Kidney (tissue), 22 donors: ENCODE measurements around the gene SLC10A6. TPM values are rescaled to one million over a fixed set of nuclear protein-coding genes. Genes with fewer than 3 reads are reported as not detected.

Experiments used
- DNase-seq, 5 donors: peaks; one replicate each; pipeline ENCODE4 v3.0.0-alpha.2; 2013 to 2020
- FAIRE-seq: peaks from 2 replicates; lab custom pipeline; 2012; peaks lifted over from hg19 to GRCh38; lab: Jason Lieb, UNC
- H3K27ac ChIP-seq, 2 donors: one replicate each; pipeline ENCODE4 v1.7.0; 2013; ENCODE audit warnings: low read depth in 2 of 2, low read length in 2 of 2, inconsistent platforms in 1 of 2
- H3K27me3 ChIP-seq: one replicate; pipeline ENCODE4 v1.7.1; 2013; ENCODE audit warnings: low read length, inconsistent platforms; ENCODE audit not compliant: control insufficient read depth, insufficient read depth
- H3K36me3 ChIP-seq, 3 donors: one replicate each; pipeline versions ENCODE4 v1.7.0 to v1.7.1; 2013; ENCODE audit warnings: low read length in 3 of 3, control low read depth in 1 of 3, inconsistent platforms in 1 of 3; ENCODE audit not compliant: insufficient read depth in 3 of 3, control insufficient read depth in 2 of 3
- H3K4me1 ChIP-seq, 3 donors: one replicate each; pipeline versions ENCODE4 v1.7.0 to v1.7.1; 2013; ENCODE audit warnings: low read length in 3 of 3, inconsistent platforms in 1 of 3, low read depth in 1 of 3; ENCODE audit not compliant: control insufficient read depth in 2 of 3, insufficient read depth in 2 of 3
- H3K4me3 ChIP-seq, 3 donors: one replicate each; pipeline versions ENCODE4 v1.7.0 to v1.8.1; 2013; ENCODE audit warnings: low read length in 3 of 3, control low read depth in 1 of 3, inconsistent platforms in 1 of 3
- H3K9ac ChIP-seq, 3 donors: one replicate each; pipeline versions ENCODE4 v1.7.0 to v1.7.1; 2013; ENCODE audit warnings: low read length in 3 of 3, control low read depth in 1 of 3, inconsistent platforms in 1 of 3
- H3K9me3 ChIP-seq, 3 donors: one replicate each; pipeline versions ENCODE4 v1.7.0 to v1.7.1; 2013; ENCODE audit warnings: low read length in 3 of 3, control low read depth in 1 of 3, inconsistent platforms in 1 of 3; ENCODE audit not compliant: control insufficient read depth in 2 of 3, insufficient read depth in 1 of 3
- CTCF ChIP-seq: IDR thresholded peaks from 3 replicates; pipeline ENCODE4 v1.5.1; 2012; ENCODE audit warnings: mild to moderate bottlenecking, moderate library complexity, borderline replicate concordance; ENCODE audit not compliant: insufficient read depth; ENCODE audit errors: extremely low read depth
- intact Hi-C: fragments of 100-400 bp; cut with DNase I; formaldehyde crosslinking; loops from one replicate; pipeline ENCODE4 v1.11.1; 2022
- long read RNA-seq, 10 donors: library from polyadenylated mRNA in 1 of 10; unstranded in 1 of 10; transcript quantifications; one replicate each; pipeline ENCODE4 v2.0.0 and lab custom pipeline, GENCODE V29; 2021 to 2026
- polyA plus RNA-seq: library from polyadenylated mRNA; stranded (reverse); fragments of 350-450 nt; fragmentation: Illumina TruSeq; extraction: RNeasy Lipid Tissue Mini Kit (QIAGEN cat#74804); gene quantifications from one replicate; pipeline ENCODE4 v1.2.3, GENCODE V29; 2014; ENCODE audit warnings: low read depth, low replicate concordance; ENCODE audit not compliant: insufficient read depth
- total RNA-seq: library from RNA; stranded (reverse); fragmentation: NEBNext Ultra II Directional; extraction: Animal tissue kit (Norgen Biotek cat#: 25700); gene quantifications from one replicate; pipeline ENCODE4 v1.2.1, GENCODE V29; 2021
- donor health status: control.
- donor health status: control.
- donor health status: control.
- donor health status: control.
- donor health status: control.
- donor health status: DM: yes; HTN: yes; CAD: no.
- donor health status: Normal renal cell carcinoma (clear cell type).

The SLC10A6 gene
- 1.4 TPM for total RNA-seq
- polyA plus RNA-seq: not detected
- long read RNA-seq, donor 1: 0 reads
- long read RNA-seq, donor 2: 0 reads
- long read RNA-seq, donor 3: 0 reads
- long read RNA-seq, donor 4: 0 reads
- long read RNA-seq, donor 5: 0 reads
- long read RNA-seq, donor 6: 0 reads
- long read RNA-seq, donor 7: 0 reads
- long read RNA-seq, donor 8: 0 reads
- long read RNA-seq, donor 9: 0 reads
- long read RNA-seq, donor 10: 0 reads

GRCh38 chr4:86848732-86849619, at the start of gene SLC10A6:
TSS of gene SLC10A6 (minus strand) at chr4:86849384. CDS start at chr4:86849115, 269 bp downstream.
- peak in 1 of 5 donors; percentile 11 for DNase-seq

GRCh38 chr4:86898562-86898961, 49.4 kb upstream of the SLC10A6 start:
- Histone ChIP-seq H3K9me3 (no peaks in the 10 kb centered on the region), H3K27me3 (no peaks in the 10 kb centered on the region), H3K4me3 (no peak overlapping the region), H3K36me3 (no peaks in the 10 kb centered on the region), H3K27ac (no peak overlapping the region), H3K4me1 (no peaks in the 10 kb centered on the region), H3K9ac (no peak overlapping the region)
- peak; percentile 25 for TF ChIP-seq CTCF
- DNase-seq: peak in 1 of 5 donors; percentile 31
- intact Hi-C loops: no loop called here
- FAIRE-seq: no peak

More at GRCh38 chr4:86848732-86849619, at the start of gene SLC10A6:
- Histone ChIP-seq H3K4me1 (peaks cover 0 to 2% (median 0%) of the 10 kb centered on the region in 3 donors), H3K27me3 (no peaks in the 10 kb centered on the region), H3K9ac (no peak within 1 kb of the TSS), H3K9me3 (no peaks in the 10 kb centered on the region), H3K27ac (peak within 1 kb of the TSS in 1 of 2 donors; percentile 2), H3K36me3 (no peaks in the 10 kb centered on the region), H3K4me3 (no peak within 1 kb of the TSS)
- intact Hi-C loops: no loop called here
- FAIRE-seq: no peak
- no peak for TF ChIP-seq CTCF

- intact Hi-C loops: no loop called here
- Histone ChIP-seq H3K36me3 (no peaks in the 10 kb centered on the region), H3K27ac (no peak overlapping the region), H3K9ac (no peak overlapping the region), H3K9me3 (no peaks in the 10 kb centered on the region), H3K4me1 (peaks cover 0 to 2% (median 0%) of the 10 kb centered on the region in 3 donors), H3K27me3 (no peaks in the 10 kb centered on the region), H3K4me3 (no peak overlapping the region)
- no peak for TF ChIP-seq CTCF
- FAIRE-seq: no peak
- no peak for DNase-seq
These were observed 47.4 kb upstream of the SLC10A6 start for GRCh38 chr4:86896596-86896995.
